Skeletal muscle tissue (tissue), 4 donors: ENCODE data around the gene ECM2. TPM values are rescaled to one million over a fixed set of nuclear protein-coding genes. Genes with fewer than 3 reads are reported as not detected.
A peak's percentile ranks its signal among the peaks of the same experiment; 100 is the strongest.

Source experiments
- H3K27ac ChIP-seq: one replicate; pipeline ENCODE4 v1.7.0; 2013; ENCODE audit warnings: mild to moderate bottlenecking, low read depth, low read length, inconsistent platforms
- H3K27me3 ChIP-seq, 3 donors: one replicate each; pipeline ENCODE4 v1.7.0; 2013; ENCODE audit warnings: low read length in 3 of 3; ENCODE audit not compliant: control insufficient read depth in 3 of 3, insufficient read depth in 3 of 3
- H3K36me3 ChIP-seq, 3 donors: one replicate each; pipeline ENCODE4 v1.7.0; 2013; ENCODE audit warnings: low read length in 3 of 3; ENCODE audit not compliant: control insufficient read depth in 3 of 3, insufficient read depth in 3 of 3
- H3K4me1 ChIP-seq, 3 donors: one replicate each; pipeline ENCODE4 v1.7.0; 2013; ENCODE audit warnings: low read length in 3 of 3, mild to moderate bottlenecking in 3 of 3; ENCODE audit not compliant: control insufficient read depth in 3 of 3, insufficient read depth in 3 of 3
- H3K4me3 ChIP-seq, 3 donors: one replicate each; pipeline ENCODE4 v1.7.0; 2013; ENCODE audit warnings: low read length in 3 of 3
- H3K9ac ChIP-seq, 3 donors: one replicate each; pipeline ENCODE4 v1.7.0; 2013; ENCODE audit warnings: low read length in 3 of 3, mild to moderate bottlenecking in 3 of 3, moderate library complexity in 2 of 3, low read depth in 1 of 3
- H3K9me3 ChIP-seq, 3 donors: one replicate each; pipeline ENCODE4 v1.7.0; 2013; ENCODE audit warnings: low read length in 3 of 3; ENCODE audit not compliant: control insufficient read depth in 3 of 3
- total RNA-seq: library from RNA; depleted of rRNA; stranded (reverse); fragments of >200 nt; gene quantifications from one replicate; pipeline ENCODE4 v1.2.3, GENCODE V29; 2014
- donor health status: Osteomylitis.

Gene ECM2
- total RNA-seq, 1 donor from 2014 or later = 28.7 TPM

- H3K9me3 ChIP-seq = no peaks in the 10 kb centered on the region
- H3K4me3 ChIP-seq = peak overlapping the region in 1 of 3 donors; percentile 24
- H3K36me3 ChIP-seq = peaks cover 0 to 2% (median 0%) of the 10 kb centered on the region in 3 donors
- no peaks in the 10 kb centered on the region for H3K27me3 ChIP-seq
- H3K9ac ChIP-seq = no peak overlapping the region
- H3K27ac ChIP-seq = no peak overlapping the region
- H3K4me1 ChIP-seq = peaks cover 4 to 14% (median 8%) of the 10 kb centered on the region in 3 donors
Observed at GRCh38 chr9:92476962-92477361, 58.8 kb downstream of the ECM2 start.

GRCh38 chr9:92474587-92474986 lies 61.2 kb downstream of the ECM2 start:
- Histone ChIP-seq H3K9me3 (no peaks in the 10 kb centered on the region), H3K36me3 (peaks cover 0 to 2% (median 0%) of the 10 kb centered on the region in 3 donors), H3K4me1 (peaks cover 0 to 8% (median 4%) of the 10 kb centered on the region in 3 donors), H3K27ac (no peak overlapping the region), H3K4me3 (no peak overlapping the region), H3K9ac (no peak overlapping the region), H3K27me3 (no peaks in the 10 kb centered on the region)

- Histone ChIP-seq H3K4me3 (no peak overlapping the region), H3K4me1 (peaks cover 5 to 6% (median 6%) of the 10 kb centered on the region in 3 donors), H3K27ac (no peak overlapping the region), H3K9me3 (no peaks in the 10 kb centered on the region), H3K36me3 (no peaks in the 10 kb centered on the region), H3K27me3 (no peaks in the 10 kb centered on the region), H3K9ac (no peak overlapping the region)
Observed at GRCh38 chr9:92468206-92468605, 67.6 kb downstream of the ECM2 start.

GRCh38 chr9:92467511-92467910 lies 68.3 kb downstream of the ECM2 start:
- no peaks in the 10 kb centered on the region for H3K9me3 ChIP-seq
- no peaks in the 10 kb centered on the region for H3K27me3 ChIP-seq
- H3K9ac ChIP-seq = no peak overlapping the region
- no peaks in the 10 kb centered on the region for H3K36me3 ChIP-seq
- H3K27ac ChIP-seq = no peak overlapping the region
- peaks cover 5 to 6% (median 6%) of the 10 kb centered on the region in 3 donors for H3K4me1 ChIP-seq
- H3K4me3 ChIP-seq = no peak overlapping the region

GRCh38 chr9:92467041-92467440 lies 68.7 kb downstream of the ECM2 start:
- H3K27me3 ChIP-seq = no peaks in the 10 kb centered on the region
- no peaks in the 10 kb centered on the region for H3K36me3 ChIP-seq
- H3K9me3 ChIP-seq = no peaks in the 10 kb centered on the region
- peaks cover 5 to 6% (median 6%) of the 10 kb centered on the region in 3 donors for H3K4me1 ChIP-seq
- H3K9ac ChIP-seq = no peak overlapping the region
- no peak overlapping the region for H3K27ac ChIP-seq
- no peak overlapping the region for H3K4me3 ChIP-seq

- Histone ChIP-seq H3K4me1 (peaks cover 5 to 6% (median 6%) of the 10 kb centered on the region in 3 donors), H3K9ac (no peak overlapping the region), H3K27me3 (no peaks in the 10 kb centered on the region), H3K4me3 (peak overlapping the region in 1 of 3 donors; percentile 46), H3K9me3 (no peaks in the 10 kb centered on the region), H3K36me3 (no peaks in the 10 kb centered on the region), H3K27ac (peak overlapping the region; percentile 45)
Observed at GRCh38 chr9:92463984-92464383, 71.8 kb downstream of the ECM2 start.

- H3K9me3 ChIP-seq = no peaks in the 10 kb centered on the region
- H3K36me3 ChIP-seq = no peaks in the 10 kb centered on the region
- H3K4me3 ChIP-seq = no peak overlapping the region
- H3K27me3 ChIP-seq = no peaks in the 10 kb centered on the region
- H3K4me1 ChIP-seq = peaks cover 5 to 6% (median 6%) of the 10 kb centered on the region in 3 donors
- H3K9ac ChIP-seq = no peak overlapping the region
- no peak overlapping the region for H3K27ac ChIP-seq
Observed at GRCh38 chr9:92463387-92463786, 72.4 kb downstream of the ECM2 start.

GRCh38 chr9:92457576-92457975 lies 78.2 kb downstream of the ECM2 start:
- Histone ChIP-seq H3K4me3 (no peak overlapping the region), H3K36me3 (no peaks in the 10 kb centered on the region), H3K27ac (no peak overlapping the region), H3K9me3 (no peaks in the 10 kb centered on the region), H3K27me3 (no peaks in the 10 kb centered on the region), H3K9ac (no peak overlapping the region), H3K4me1 (no peaks in the 10 kb centered on the region)

- no peak overlapping the region for H3K27ac ChIP-seq
- no peak overlapping the region for H3K4me3 ChIP-seq
- no peaks in the 10 kb centered on the region for H3K9me3 ChIP-seq
Observed at GRCh38 chr9:92455217-92455616, 80.6 kb downstream of the ECM2 start.

GRCh38 chr9:92446536-92446935 lies 89.3 kb downstream of the ECM2 start:
- Histone ChIP-seq H3K9ac (no peak overlapping the region), H3K4me3 (no peak overlapping the region), H3K9me3 (no peaks in the 10 kb centered on the region), H3K27me3 (no peaks in the 10 kb centered on the region), H3K27ac (no peak overlapping the region), H3K4me1 (no peaks in the 10 kb centered on the region), H3K36me3 (no peaks in the 10 kb centered on the region)

More at GRCh38 chr9:92455217-92455616, 80.6 kb downstream of the ECM2 start:
- Histone ChIP-seq H3K36me3 (no peaks in the 10 kb centered on the region), H3K9ac (no peak overlapping the region), H3K27me3 (no peaks in the 10 kb centered on the region), H3K4me1 (no peaks in the 10 kb centered on the region)
